ENCODE data around the gene CNTN5.

- no peak for TF ChIP-seq CTCF (IDR thresholded peaks at IDR 0.05)
- TF ChIP-seq POLR2A (IDR thresholded peaks at IDR 0.05) = no peak
Measured at GRCh38 chr11:99920956-99921355, 900.2 kb downstream of the CNTN5 start.
